IMR-90 (cell line): ENCODE results near the gene CFAP61.

ENCODE experiments used
- MAZ ChIP-seq: IDR thresholded peaks from 2 replicates; pipeline ENCODE4 v1.6.1; 2012; ENCODE audit warnings: low read depth, mild to moderate bottlenecking, low read length, improper control_type of control experiment, moderate library complexity, borderline replicate concordance
- POLR2A ChIP-seq: IDR thresholded peaks from 2 replicates; pipeline ENCODE4 v1.6.1; 2012; ENCODE audit warnings: mild to moderate bottlenecking, low read depth, low read length
- SMC3 ChIP-seq: fragments of 150-350 bp; IDR thresholded peaks from 2 replicates; pipeline ENCODE4 v1.6.1; 2016; ENCODE audit warnings: low read depth, mild to moderate bottlenecking, antibody characterized with exemption, low read length, moderate library complexity
- TF ChIP-seq, protein P1 (sequence below): conservative IDR thresholded peaks from 2 replicates; pipeline ENCODE4 v1.5.1; 2012; ENCODE audit warnings: mild to moderate bottlenecking, low read depth, low read length, improper control_type of control experiment
- TF ChIP-seq, protein P2 (sequence below): fragments of 150-350 bp; IDR thresholded peaks from 2 replicates; pipeline ENCODE4 v1.6.1; 2017; ENCODE audit warnings: mild to moderate bottlenecking, antibody characterized with exemption, low read length, low read depth

DNA sequence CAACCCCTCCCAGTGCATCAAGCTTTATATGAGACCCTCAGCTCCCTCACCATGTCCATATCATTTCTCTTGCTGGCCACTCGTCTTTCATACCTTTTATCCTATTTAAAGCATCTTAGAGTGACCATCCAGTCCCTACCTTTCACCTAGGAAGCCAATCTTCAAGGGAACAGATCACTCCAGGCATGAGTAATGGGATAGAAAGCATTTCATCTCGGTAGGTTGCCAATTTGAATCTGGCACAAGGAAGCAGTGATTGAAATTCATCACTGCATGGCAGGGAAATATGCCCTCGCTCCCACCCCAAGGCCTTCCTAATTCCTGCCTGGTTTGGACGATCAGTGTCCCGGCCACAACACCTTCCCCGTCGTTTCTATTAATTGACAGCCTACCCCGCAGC lies 150.4 kb downstream of the CFAP61 start:
- no peak for TF ChIP-seq POLR2A
- TF ChIP-seq, protein P1, sequence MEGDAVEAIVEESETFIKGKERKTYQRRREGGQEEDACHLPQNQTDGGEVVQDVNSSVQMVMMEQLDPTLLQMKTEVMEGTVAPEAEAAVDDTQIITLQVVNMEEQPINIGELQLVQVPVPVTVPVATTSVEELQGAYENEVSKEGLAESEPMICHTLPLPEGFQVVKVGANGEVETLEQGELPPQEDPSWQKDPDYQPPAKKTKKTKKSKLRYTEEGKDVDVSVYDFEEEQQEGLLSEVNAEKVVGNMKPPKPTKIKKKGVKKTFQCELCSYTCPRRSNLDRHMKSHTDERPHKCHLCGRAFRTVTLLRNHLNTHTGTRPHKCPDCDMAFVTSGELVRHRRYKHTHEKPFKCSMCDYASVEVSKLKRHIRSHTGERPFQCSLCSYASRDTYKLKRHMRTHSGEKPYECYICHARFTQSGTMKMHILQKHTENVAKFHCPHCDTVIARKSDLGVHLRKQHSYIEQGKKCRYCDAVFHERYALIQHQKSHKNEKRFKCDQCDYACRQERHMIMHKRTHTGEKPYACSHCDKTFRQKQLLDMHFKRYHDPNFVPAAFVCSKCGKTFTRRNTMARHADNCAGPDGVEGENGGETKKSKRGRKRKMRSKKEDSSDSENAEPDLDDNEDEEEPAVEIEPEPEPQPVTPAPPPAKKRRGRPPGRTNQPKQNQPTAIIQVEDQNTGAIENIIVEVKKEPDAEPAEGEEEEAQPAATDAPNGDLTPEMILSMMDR: no peak
- TF ChIP-seq SMC3: no peak
- TF ChIP-seq, protein P2, sequence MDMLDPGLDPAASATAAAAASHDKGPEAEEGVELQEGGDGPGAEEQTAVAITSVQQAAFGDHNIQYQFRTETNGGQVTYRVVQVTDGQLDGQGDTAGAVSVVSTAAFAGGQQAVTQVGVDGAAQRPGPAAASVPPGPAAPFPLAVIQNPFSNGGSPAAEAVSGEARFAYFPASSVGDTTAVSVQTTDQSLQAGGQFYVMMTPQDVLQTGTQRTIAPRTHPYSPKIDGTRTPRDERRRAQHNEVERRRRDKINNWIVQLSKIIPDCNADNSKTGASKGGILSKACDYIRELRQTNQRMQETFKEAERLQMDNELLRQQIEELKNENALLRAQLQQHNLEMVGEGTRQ: no peak
- TF ChIP-seq MAZ: no peak
